Measurements from ENCODE around the gene RASSF7.

RASSF7 gene

DNA sequence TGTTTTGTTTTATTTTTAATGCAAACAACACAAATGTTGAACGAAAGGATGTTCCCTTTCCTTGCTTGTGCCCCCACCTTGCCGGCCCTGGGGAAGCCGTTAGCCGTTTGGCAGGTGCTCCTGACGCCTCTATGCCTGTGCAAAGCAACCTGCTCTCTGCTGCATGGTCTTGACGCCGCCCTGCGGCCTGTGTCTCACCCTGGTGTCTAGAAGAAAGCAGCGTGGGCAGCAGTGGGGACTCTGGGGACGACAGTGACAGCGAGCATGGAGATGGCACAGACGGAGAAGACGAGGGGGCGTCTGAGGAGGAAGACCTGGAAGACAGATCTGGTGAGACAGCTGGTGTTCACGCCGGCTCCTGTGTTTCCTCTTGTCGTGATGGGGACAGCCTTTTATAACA lies 21.0 kb downstream of the RASSF7 start:
- H3K4me1 ChIP-seq (ENCODE audit: control insufficient read depth in 1 of 2, insufficient read depth in 2 of 2, low read length in 2 of 2) = peaks cover 23 to 35% of the 10 kb centered on the region in 2 donors
- peaks cover 11 to 30% of the 10 kb centered on the region in 2 donors for H3K36me3 ChIP-seq (ENCODE audit: control insufficient read depth in 1 of 2, insufficient read depth in 2 of 2, low read length in 2 of 2)
- no peaks in the 10 kb centered on the region for H3K9me3 ChIP-seq (ENCODE audit: control insufficient read depth in 1 of 2, low read length in 2 of 2)
- H3K27ac ChIP-seq (ENCODE audit: low read length) = no peak overlapping the region
- no peak overlapping the region for H3K4me3 ChIP-seq (ENCODE audit: low read depth in 1 of 2, low read length in 2 of 2)
- H3K27me3 ChIP-seq (ENCODE audit: low read depth, low read length) = no peaks in the 10 kb centered on the region

DNA sequence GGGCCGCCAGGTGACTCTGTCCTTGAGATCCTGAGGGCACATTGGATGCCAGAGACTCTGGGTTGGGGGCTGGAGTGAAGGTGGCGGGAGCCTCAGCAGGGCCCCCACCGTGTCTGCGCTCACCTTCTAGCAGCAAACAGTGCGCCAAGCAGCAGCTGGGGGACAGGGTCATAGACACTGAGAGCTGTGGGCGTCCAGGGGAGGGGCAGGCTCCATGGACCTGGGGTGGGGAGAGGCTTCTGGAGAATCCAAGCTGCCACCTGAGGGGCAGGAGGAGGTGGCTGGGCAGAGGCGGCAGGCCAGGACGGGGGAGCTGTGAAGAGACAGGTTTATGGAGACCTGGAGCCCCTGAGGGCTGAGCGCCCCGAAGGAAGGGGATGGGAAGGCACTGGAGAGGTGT lies 23.5 kb downstream of the RASSF7 start:
- Histone ChIP-seq H3K27me3 (ENCODE audit: low read depth, low read length) (no peaks in the 10 kb centered on the region), H3K27ac (ENCODE audit: low read length) (no peak overlapping the region), H3K9me3 (ENCODE audit: control insufficient read depth in 1 of 2, low read length in 2 of 2) (no peaks in the 10 kb centered on the region), H3K4me1 (ENCODE audit: control insufficient read depth in 1 of 2, insufficient read depth in 2 of 2, low read length in 2 of 2) (peaks cover 11 to 12% of the 10 kb centered on the region in 2 donors), H3K36me3 (ENCODE audit: control insufficient read depth in 1 of 2, insufficient read depth in 2 of 2, low read length in 2 of 2) (peaks cover 25 to 52% of the 10 kb centered on the region in 2 donors), H3K4me3 (ENCODE audit: low read depth in 1 of 2, low read length in 2 of 2) (no peak overlapping the region)

DNA sequence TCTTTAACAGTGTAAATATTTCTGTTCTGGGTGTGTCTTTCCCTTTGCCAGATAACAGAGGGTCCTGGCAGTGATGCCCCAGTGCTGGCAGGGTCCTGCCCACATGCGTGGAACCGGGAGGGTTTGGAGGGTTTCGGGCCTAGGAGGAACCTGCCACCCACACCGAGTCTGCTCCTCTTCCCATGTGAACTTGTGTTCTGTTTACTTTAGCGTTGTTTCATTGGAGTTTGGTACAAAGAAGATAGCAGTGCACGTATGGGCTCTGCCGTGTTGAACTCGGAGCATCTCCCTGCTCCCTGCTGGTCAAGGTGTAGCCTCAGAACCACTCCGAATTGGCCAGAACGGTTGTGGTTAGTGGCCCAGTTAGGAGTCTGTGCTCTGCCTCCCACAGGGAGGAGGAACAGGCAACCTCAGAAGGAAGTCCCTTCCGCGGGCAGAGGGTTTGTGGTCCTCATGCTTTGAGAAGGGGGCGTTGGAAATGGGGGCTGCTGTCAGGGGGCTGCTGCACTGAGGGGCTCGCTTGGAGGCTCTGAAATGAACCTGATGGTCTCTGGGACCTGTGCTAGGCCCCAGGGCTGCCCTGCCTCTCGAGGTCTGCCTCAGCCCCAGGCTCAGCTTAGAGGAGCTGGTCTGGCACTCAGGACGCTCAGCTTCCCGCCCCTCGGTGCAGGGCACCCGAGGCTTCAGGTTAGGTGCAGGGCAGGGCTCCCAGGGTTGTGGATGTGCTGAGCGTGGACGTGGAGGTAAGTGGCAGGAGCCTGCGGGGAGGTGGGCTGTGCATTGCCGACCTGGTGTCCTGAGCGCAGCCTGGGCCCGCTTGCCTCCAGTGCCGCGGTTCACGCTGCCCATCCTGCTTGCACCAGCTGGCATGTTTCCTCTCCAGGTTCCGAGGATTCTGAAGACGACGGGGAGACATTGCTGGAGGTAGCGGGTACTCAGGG lies 25.9 kb downstream of the RASSF7 start:
- Histone ChIP-seq H3K4me3 (ENCODE audit: low read depth in 1 of 2, low read length in 2 of 2) (no peak overlapping the region), H3K27me3 (ENCODE audit: low read depth, low read length) (no peaks in the 10 kb centered on the region), H3K9me3 (ENCODE audit: control insufficient read depth in 1 of 2, low read length in 2 of 2) (no peaks in the 10 kb centered on the region), H3K36me3 (ENCODE audit: control insufficient read depth in 1 of 2, insufficient read depth in 2 of 2, low read length in 2 of 2) (peaks cover 42 to 74% of the 10 kb centered on the region in 2 donors), H3K4me1 (ENCODE audit: control insufficient read depth in 1 of 2, insufficient read depth in 2 of 2, low read length in 2 of 2) (no peaks in the 10 kb centered on the region), H3K27ac (ENCODE audit: low read length) (no peak overlapping the region)

DNA sequence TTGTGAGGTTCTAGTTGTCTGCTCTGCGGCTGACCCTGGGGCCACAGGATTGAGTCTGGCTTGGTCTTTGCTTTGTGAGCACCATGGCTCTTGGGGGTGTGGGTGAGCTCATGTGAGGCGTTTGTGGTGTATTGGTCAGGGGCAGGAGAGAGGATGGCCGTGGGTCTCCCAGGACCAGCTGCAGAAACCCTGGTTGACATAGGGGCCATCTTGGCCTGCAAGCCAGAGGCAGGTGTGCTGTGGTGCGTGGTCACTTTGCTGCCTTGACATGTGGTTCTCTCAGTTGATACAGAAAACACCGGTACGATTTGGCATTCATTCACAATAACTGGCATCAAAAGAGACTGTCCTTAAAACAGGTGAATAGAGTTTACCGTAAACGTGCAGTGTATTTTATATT lies 26.8 kb downstream of the RASSF7 start:
- Histone ChIP-seq H3K4me1 (ENCODE audit: control insufficient read depth in 1 of 2, insufficient read depth in 2 of 2, low read length in 2 of 2) (no peaks in the 10 kb centered on the region), H3K9me3 (ENCODE audit: control insufficient read depth in 1 of 2, low read length in 2 of 2) (no peaks in the 10 kb centered on the region), H3K4me3 (ENCODE audit: low read depth in 1 of 2, low read length in 2 of 2) (no peak overlapping the region), H3K27ac (ENCODE audit: low read length) (no peak overlapping the region), H3K36me3 (ENCODE audit: control insufficient read depth in 1 of 2, insufficient read depth in 2 of 2, low read length in 2 of 2) (peaks cover 43 to 73% of the 10 kb centered on the region in 2 donors), H3K27me3 (ENCODE audit: low read depth, low read length) (no peaks in the 10 kb centered on the region)

DNA sequence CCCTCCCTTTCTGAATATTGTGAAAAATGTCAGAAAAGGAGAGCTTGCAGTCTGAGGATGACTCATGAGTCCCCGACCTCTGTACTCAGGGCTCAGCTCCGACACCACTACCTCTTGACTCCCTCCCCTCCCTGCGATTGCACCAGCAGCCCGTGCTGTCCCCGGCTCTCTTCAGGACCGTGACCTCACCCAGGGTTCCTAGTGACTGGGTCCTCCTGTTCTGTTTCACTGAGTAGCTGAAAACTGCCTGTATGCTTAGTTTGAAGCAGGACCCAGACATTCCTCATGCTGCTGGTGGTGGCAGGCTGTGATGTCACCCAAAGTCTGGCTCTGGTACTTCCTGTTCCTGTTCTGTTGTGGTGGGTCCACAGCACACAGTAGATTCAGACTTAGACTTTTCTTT lies 27.2 kb downstream of the RASSF7 start:
- Histone ChIP-seq H3K36me3 (ENCODE audit: control insufficient read depth in 1 of 2, insufficient read depth in 2 of 2, low read length in 2 of 2) (peaks cover 47 to 77% of the 10 kb centered on the region in 2 donors), H3K27ac (ENCODE audit: low read length) (no peak overlapping the region), H3K4me1 (ENCODE audit: control insufficient read depth in 1 of 2, insufficient read depth in 2 of 2, low read length in 2 of 2) (no peaks in the 10 kb centered on the region), H3K9me3 (ENCODE audit: control insufficient read depth in 1 of 2, low read length in 2 of 2) (no peaks in the 10 kb centered on the region), H3K27me3 (ENCODE audit: low read depth, low read length) (no peaks in the 10 kb centered on the region), H3K4me3 (ENCODE audit: low read depth in 1 of 2, low read length in 2 of 2) (no peak overlapping the region)

DNA sequence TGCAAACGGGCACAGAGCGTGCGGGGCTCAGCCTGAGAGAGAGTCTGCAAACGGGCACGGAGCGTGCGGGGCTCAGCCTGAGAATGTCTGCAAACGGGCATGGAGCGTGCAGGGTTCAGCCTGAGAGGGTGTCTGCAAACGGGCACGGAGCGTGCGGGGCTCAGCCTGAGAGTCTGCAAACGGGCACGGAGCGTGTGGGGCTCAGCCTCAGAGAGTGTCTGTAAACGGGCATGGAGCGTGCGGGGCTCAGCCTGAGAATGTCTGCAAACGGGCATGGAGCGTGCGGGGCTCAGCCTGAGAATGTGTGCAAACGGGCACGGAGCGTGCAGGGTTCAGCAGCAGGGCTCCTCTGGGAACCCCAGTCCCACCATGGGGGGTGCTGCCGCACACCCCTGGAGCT lies 29.0 kb downstream of the RASSF7 start:
- no peak overlapping the region for H3K4me3 ChIP-seq (ENCODE audit: low read depth in 1 of 2, low read length in 2 of 2)
- no peaks in the 10 kb centered on the region for H3K9me3 ChIP-seq (ENCODE audit: control insufficient read depth in 1 of 2, low read length in 2 of 2)
- peaks cover 61 to 77% of the 10 kb centered on the region in 2 donors for H3K36me3 ChIP-seq (ENCODE audit: control insufficient read depth in 1 of 2, insufficient read depth in 2 of 2, low read length in 2 of 2)
- no peak overlapping the region for H3K27ac ChIP-seq (ENCODE audit: low read length)
- no peaks in the 10 kb centered on the region for H3K27me3 ChIP-seq (ENCODE audit: low read depth, low read length)
- no peaks in the 10 kb centered on the region for H3K4me1 ChIP-seq (ENCODE audit: control insufficient read depth in 1 of 2, insufficient read depth in 2 of 2, low read length in 2 of 2)

DNA sequence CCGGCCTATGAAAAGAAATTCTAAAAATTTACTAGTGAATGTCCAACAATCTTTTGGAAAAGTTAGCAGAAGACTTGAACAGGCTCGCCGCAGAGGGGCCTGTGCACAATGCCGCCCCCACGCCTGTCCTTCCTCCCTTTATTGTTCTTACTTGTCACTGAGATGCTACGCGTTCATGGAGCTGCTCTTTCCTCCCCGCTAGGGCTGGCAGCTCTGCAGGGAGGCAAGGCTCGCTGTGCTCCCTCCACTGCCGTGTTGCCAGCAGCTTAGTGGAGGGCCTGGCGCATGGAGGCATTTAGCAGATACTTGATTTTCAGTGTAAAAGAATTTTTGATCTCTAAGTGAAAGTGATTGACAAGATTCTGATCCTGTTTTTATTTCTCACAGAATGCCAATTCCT lies 30.2 kb downstream of the RASSF7 start:
- Histone ChIP-seq H3K4me1 (ENCODE audit: control insufficient read depth in 1 of 2, insufficient read depth in 2 of 2, low read length in 2 of 2) (no peaks in the 10 kb centered on the region), H3K27me3 (ENCODE audit: low read depth, low read length) (no peaks in the 10 kb centered on the region), H3K27ac (ENCODE audit: low read length) (no peak overlapping the region), H3K9me3 (ENCODE audit: control insufficient read depth in 1 of 2, low read length in 2 of 2) (no peaks in the 10 kb centered on the region), H3K36me3 (ENCODE audit: control insufficient read depth in 1 of 2, insufficient read depth in 2 of 2, low read length in 2 of 2) (peaks cover 64 to 89% of the 10 kb centered on the region in 2 donors), H3K4me3 (ENCODE audit: low read depth in 1 of 2, low read length in 2 of 2) (no peak overlapping the region)

DNA sequence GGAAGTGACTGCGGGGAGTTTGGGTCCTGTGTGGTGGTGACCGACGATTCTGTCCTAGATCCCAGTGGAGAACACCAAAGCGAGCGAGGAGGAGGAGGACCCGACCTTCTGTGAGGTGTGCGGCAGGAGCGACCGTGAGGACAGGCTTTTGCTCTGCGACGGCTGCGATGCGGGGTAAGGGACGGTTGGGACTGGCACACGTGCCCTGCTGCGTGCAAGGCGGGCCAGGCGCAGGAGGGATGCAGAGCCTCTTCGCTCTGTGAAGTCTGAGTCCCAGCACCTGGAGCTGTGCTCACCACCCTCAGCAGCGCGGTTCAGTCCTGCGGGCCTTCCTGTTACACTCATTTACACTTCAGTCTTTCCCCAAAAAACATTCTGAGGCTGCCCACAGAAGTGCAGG lies 31.7 kb downstream of the RASSF7 start:
- H3K4me1 ChIP-seq (ENCODE audit: control insufficient read depth in 1 of 2, insufficient read depth in 2 of 2, low read length in 2 of 2) = no peaks in the 10 kb centered on the region
- no peak overlapping the region for H3K4me3 ChIP-seq (ENCODE audit: low read depth in 1 of 2, low read length in 2 of 2)
- peaks cover 64 to 89% of the 10 kb centered on the region in 2 donors for H3K36me3 ChIP-seq (ENCODE audit: control insufficient read depth in 1 of 2, insufficient read depth in 2 of 2, low read length in 2 of 2)
- H3K27me3 ChIP-seq (ENCODE audit: low read depth, low read length) = no peaks in the 10 kb centered on the region
- no peaks in the 10 kb centered on the region for H3K9me3 ChIP-seq (ENCODE audit: control insufficient read depth in 1 of 2, low read length in 2 of 2)
- H3K27ac ChIP-seq (ENCODE audit: low read length) = no peak overlapping the region

DNA sequence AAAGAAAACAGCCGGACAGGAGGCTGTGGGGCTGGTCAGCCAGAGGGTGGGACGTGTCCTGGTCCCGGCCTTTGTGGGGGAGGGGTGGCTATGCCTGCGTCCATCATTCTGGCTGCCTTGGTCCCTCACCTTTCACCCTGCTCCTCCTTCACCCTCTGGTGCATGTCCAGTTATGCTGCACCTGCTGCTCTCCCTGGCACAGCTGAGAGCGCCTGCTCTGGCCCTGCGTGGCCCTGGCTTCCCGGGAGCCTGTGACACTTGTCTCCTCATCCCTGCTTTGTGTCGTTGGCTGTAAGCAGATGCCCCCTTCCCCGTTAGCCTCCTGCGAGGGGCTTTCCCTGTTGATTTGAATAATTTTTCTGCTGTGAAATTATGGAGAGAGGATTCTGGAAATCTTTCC lies 32.1 kb downstream of the RASSF7 start:
- Histone ChIP-seq H3K27ac (ENCODE audit: low read length) (no peak overlapping the region), H3K4me1 (ENCODE audit: control insufficient read depth in 1 of 2, insufficient read depth in 2 of 2, low read length in 2 of 2) (no peaks in the 10 kb centered on the region), H3K36me3 (ENCODE audit: control insufficient read depth in 1 of 2, insufficient read depth in 2 of 2, low read length in 2 of 2) (peaks cover 61 to 89% of the 10 kb centered on the region in 2 donors), H3K4me3 (ENCODE audit: low read depth in 1 of 2, low read length in 2 of 2) (no peak overlapping the region), H3K27me3 (ENCODE audit: low read depth, low read length) (no peaks in the 10 kb centered on the region), H3K9me3 (ENCODE audit: control insufficient read depth in 1 of 2, low read length in 2 of 2) (no peaks in the 10 kb centered on the region)

DNA sequence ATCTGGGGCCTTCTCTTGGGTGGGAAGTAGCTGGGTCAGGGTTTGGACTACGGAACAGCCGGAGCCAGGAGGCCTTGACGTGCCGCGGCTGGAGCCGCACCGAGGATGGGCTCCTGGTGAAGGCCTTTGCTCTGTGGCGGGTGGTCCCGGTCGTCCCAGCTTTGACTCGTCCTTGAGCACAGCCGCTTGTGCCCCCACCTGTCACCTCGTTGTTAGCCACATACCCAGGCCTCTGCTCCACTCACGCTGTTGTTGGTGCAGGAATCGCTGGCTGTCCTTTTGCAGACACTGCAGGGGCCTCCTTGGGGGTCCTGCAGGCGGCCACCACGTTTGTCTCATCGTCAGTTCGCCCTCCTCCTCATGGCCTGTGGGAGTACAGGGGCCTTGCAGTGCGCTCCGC lies 32.6 kb downstream of the RASSF7 start:
- Histone ChIP-seq H3K9me3 (ENCODE audit: control insufficient read depth in 1 of 2, low read length in 2 of 2) (no peaks in the 10 kb centered on the region), H3K4me1 (ENCODE audit: control insufficient read depth in 1 of 2, insufficient read depth in 2 of 2, low read length in 2 of 2) (no peaks in the 10 kb centered on the region), H3K4me3 (ENCODE audit: low read depth in 1 of 2, low read length in 2 of 2) (no peak overlapping the region), H3K36me3 (ENCODE audit: control insufficient read depth in 1 of 2, insufficient read depth in 2 of 2, low read length in 2 of 2) (peaks cover 61 to 89% of the 10 kb centered on the region in 2 donors), H3K27me3 (ENCODE audit: low read depth, low read length) (no peaks in the 10 kb centered on the region), H3K27ac (ENCODE audit: low read length) (no peak overlapping the region)

DNA sequence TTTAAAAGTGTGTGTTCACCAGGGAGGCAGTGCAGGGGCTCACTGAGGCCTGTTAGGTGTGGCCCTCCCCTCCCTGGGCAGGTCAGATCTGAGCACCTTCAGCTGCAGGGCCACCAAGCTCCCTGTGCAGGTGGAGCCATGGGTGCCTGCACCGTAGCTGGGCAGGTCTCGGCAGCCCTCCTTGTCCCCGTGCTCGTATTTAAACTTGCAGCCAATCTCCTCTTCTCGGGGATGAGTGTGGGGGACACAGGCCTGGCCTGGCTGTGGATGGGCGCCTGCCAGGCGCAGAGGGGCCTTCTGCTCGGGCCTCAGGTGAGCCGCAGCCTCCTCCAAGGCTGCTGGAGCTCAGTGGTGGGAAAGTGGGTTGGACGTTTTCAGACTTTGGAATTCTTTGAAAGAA lies 34.6 kb downstream of the RASSF7 start:
- peaks cover 48 to 85% of the 10 kb centered on the region in 2 donors for H3K36me3 ChIP-seq (ENCODE audit: control insufficient read depth in 1 of 2, insufficient read depth in 2 of 2, low read length in 2 of 2)
- H3K27ac ChIP-seq (ENCODE audit: low read length) = no peak overlapping the region
- no peaks in the 10 kb centered on the region for H3K4me1 ChIP-seq (ENCODE audit: control insufficient read depth in 1 of 2, insufficient read depth in 2 of 2, low read length in 2 of 2)
- H3K9me3 ChIP-seq (ENCODE audit: control insufficient read depth in 1 of 2, low read length in 2 of 2) = no peaks in the 10 kb centered on the region
- no peak overlapping the region for H3K4me3 ChIP-seq (ENCODE audit: low read depth in 1 of 2, low read length in 2 of 2)
- no peaks in the 10 kb centered on the region for H3K27me3 ChIP-seq (ENCODE audit: low read depth, low read length)

DNA sequence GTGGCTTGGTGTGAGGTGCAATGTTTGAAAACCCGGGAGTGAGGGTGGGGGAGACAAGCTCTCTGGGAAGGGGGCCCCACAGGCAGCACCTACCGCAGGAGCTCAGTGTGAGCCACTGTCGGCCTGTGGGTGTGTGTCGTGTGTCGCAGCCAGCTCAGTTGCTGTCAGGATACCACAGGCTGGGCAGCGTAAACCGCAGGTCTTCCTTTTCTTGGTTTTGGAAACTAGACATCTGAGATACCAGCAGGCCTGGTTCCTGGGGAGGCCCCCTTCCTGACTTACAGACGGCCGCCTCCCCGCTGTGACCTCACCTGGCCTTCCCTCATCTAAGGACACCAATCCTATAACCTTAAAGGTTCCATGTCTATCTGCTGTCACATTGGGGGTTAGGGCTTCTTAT lies 35.6 kb downstream of the RASSF7 start:
- no peak overlapping the region for H3K4me3 ChIP-seq (ENCODE audit: low read depth in 1 of 2, low read length in 2 of 2)
- no peaks in the 10 kb centered on the region for H3K27me3 ChIP-seq (ENCODE audit: low read depth, low read length)
- no peaks in the 10 kb centered on the region for H3K4me1 ChIP-seq (ENCODE audit: control insufficient read depth in 1 of 2, insufficient read depth in 2 of 2, low read length in 2 of 2)
- H3K27ac ChIP-seq (ENCODE audit: low read length) = no peak overlapping the region
- H3K9me3 ChIP-seq (ENCODE audit: control insufficient read depth in 1 of 2, low read length in 2 of 2) = no peaks in the 10 kb centered on the region
- peaks cover 43 to 81% of the 10 kb centered on the region in 2 donors for H3K36me3 ChIP-seq (ENCODE audit: control insufficient read depth in 1 of 2, insufficient read depth in 2 of 2, low read length in 2 of 2)

Measured in muscle layer of duodenum (tissue), 2 donors.